Astrocyte (in vitro differentiated cells and primary cell): Measurements from ENCODE around the gene PDAP1.
"Not testable (repeated sequence)": the region's sequence is repeated elsewhere in the genome, so short reads cannot be mapped to it uniquely, and the experiment has no call there.

Experiments used
- CTCF ChIP-seq: IDR thresholded peaks from 2 replicates; pipeline ENCODE4 v1.5.1; 2011; ENCODE audit warnings: low read depth, mild to moderate bottlenecking, inconsistent platforms, low read length, moderate library complexity; ENCODE audit not compliant: insufficient read depth
- EZH2 ChIP-seq: IDR thresholded peaks from 2 replicates; pipeline ENCODE4 v1.6.1; 2012; ENCODE audit warnings: mild to moderate bottlenecking, low read length, inconsistent platforms; ENCODE audit not compliant: insufficient read depth

GRCh38 chr7:99379693-99380031 lies 28.7 kb downstream of the PDAP1 start:
- TF ChIP-seq CTCF, EZH2: not testable (repeated sequence)
